AG08395 (cell line): Measurements from ENCODE around the gene ATOSB.

Experiments
- DNase-seq: peaks from one replicate; pipeline ENCODE4 v3.0.0; 2012; ENCODE audit warnings: mixed read lengths, low spot score

Gene ATOSB

GRCh38 chr9:35112257-35113020, 3.2 kb downstream of the ATOSB start:
- peak; percentile 78 for DNase-seq

GRCh38 chr9:35111001-35111933, 4.4 kb downstream of the ATOSB start:
- peak; percentile 97 for DNase-seq

GRCh38 chr9:35110327-35110761, 5.3 kb downstream of the ATOSB start:
- DNase-seq = peak; percentile 42

- no peak for DNase-seq
These were observed 6.6 kb downstream of the ATOSB start for GRCh38 chr9:35108946-35109575.

- DNase-seq = no peak
These were observed 7.2 kb downstream of the ATOSB start for GRCh38 chr9:35108461-35108860.

- no peak for DNase-seq
These were observed 8.1 kb downstream of the ATOSB start for GRCh38 chr9:35107297-35108290.

GRCh38 chr9:35106343-35106730, 9.3 kb downstream of the ATOSB start:
- no peak for DNase-seq

GRCh38 chr9:35105571-35106342, 9.9 kb downstream of the ATOSB start:
- no peak for DNase-seq

GRCh38 chr9:35105126-35105525, 10.5 kb downstream of the ATOSB start:
- no peak for DNase-seq

GRCh38 chr9:35104586-35104985, 11.1 kb downstream of the ATOSB start:
- no peak for DNase-seq

GRCh38 chr9:35103660-35104191, 11.9 kb downstream of the ATOSB start:
- no peak for DNase-seq

GRCh38 chr9:35102769-35103659, 12.6 kb downstream of the ATOSB start, which contains the start of gene STOML2:
STOML2 (minus strand) TSS chr9:35103131; CDS start chr9:35103094, 37 bp downstream.
- peak; percentile 97 for DNase-seq

- DNase-seq = peak; percentile 23
These were observed 13.2 kb downstream of the ATOSB start for GRCh38 chr9:35102465-35102768.

- no peak for DNase-seq
These were observed 18.1 kb downstream of the ATOSB start for GRCh38 chr9:35097573-35097972.

- DNase-seq = peak; percentile 88
These were observed 19.4 kb downstream of the ATOSB start, which contains the start of gene PIGO for GRCh38 chr9:35096035-35096849. PIGO (minus strand) TSS chr9:35096591; CDS start chr9:35095565, 1,026 bp downstream.

GRCh38 chr9:35091536-35091935, 24.1 kb downstream of the ATOSB start:
- no peak for DNase-seq

- DNase-seq = no peak
These were observed 26.2 kb downstream of the ATOSB start for GRCh38 chr9:35089434-35089833.

GRCh38 chr9:35085078-35085477, 30.6 kb downstream of the ATOSB start:
- DNase-seq = no peak
